Measurements from ENCODE around the gene GON4L. TPM values are rescaled to one million over a fixed set of nuclear protein-coding genes. Genes with fewer than 3 reads are reported as not detected.
"Not testable (repeated sequence)": the region's sequence is repeated elsewhere in the genome, so short reads cannot be mapped to it uniquely, and the experiment has no call there.

GON4L gene
- total RNA-seq, 4 donors from 2014 or later: 24.9 to 43.9 (median 33.6) TPM

- H3K4me3 ChIP-seq (ENCODE audit: low read depth, poor library complexity, severe bottlenecking): no peak overlapping the region
- TF ChIP-seq CTCF (IDR thresholded peaks at IDR 0.05) (no peak), POLR2A (IDR thresholded peaks at IDR 0.05) (no peak)
- intact Hi-C loops (cut with DNase I; ENCODE audit: low total_unique reads): no loop called here
- no peak for DNase-seq (ENCODE audit: low spot score in 2 of 2)
Observed at GRCh38 chr1:155801149-155801548, 55.9 kb downstream of the GON4L start.

- DNase-seq (ENCODE audit: low spot score in 2 of 2); H3K4me3 ChIP-seq (ENCODE audit: low read depth, poor library complexity, severe bottlenecking); intact Hi-C loops (cut with DNase I; ENCODE audit: low total_unique reads): not testable (repeated sequence)
- 94 to 99% methylated on average over 4 of the region's 4 CpGs for WGBS, 2 donors
Observed at GRCh38 chr1:155795618-155796017, 61.4 kb downstream of the GON4L start.

- TF ChIP-seq POLR2A (IDR thresholded peaks at IDR 0.05) (no peak), CTCF (IDR thresholded peaks at IDR 0.05) (no peak)
- intact Hi-C loops (cut with DNase I; ENCODE audit: low total_unique reads): no loop called here
- DNase-seq (ENCODE audit: low spot score in 2 of 2): no peak
- WGBS, 2 donors: 91% methylated on average over 4 of the region's 4 CpGs
- H3K4me3 ChIP-seq (ENCODE audit: low read depth, poor library complexity, severe bottlenecking): no peak overlapping the region
Observed at GRCh38 chr1:155794605-155795245, 62.3 kb downstream of the GON4L start.

GRCh38 chr1:155793213-155793612, 63.8 kb downstream of the GON4L start:
- WGBS, 2 donors: 74 to 81% methylated on average over 1 of the region's 1 CpG
- no peak for TF ChIP-seq POLR2A (IDR thresholded peaks at IDR 0.05)
- TF ChIP-seq CTCF (IDR thresholded peaks at IDR 0.05): no peak
- intact Hi-C loops (cut with DNase I; ENCODE audit: low total_unique reads): no loop called here
- no peak overlapping the region for H3K4me3 ChIP-seq (ENCODE audit: low read depth, poor library complexity, severe bottlenecking)
- DNase-seq (ENCODE audit: low spot score in 2 of 2): no peak

- DNase-seq (ENCODE audit: low spot score in 2 of 2): no peak
- WGBS, 2 donors: 94 to 95% methylated on average over 3 of the region's 3 CpGs
- intact Hi-C loops (cut with DNase I; ENCODE audit: low total_unique reads): no loop called here
- TF ChIP-seq POLR2A (IDR thresholded peaks at IDR 0.05): no peak
- TF ChIP-seq CTCF (IDR thresholded peaks at IDR 0.05): no peak
- no peak overlapping the region for H3K4me3 ChIP-seq (ENCODE audit: low read depth, poor library complexity, severe bottlenecking)
Observed at GRCh38 chr1:155777582-155777981, 79.4 kb downstream of the GON4L start.

- 86 to 93% methylated on average over 4 of the region's 4 CpGs for WGBS, 2 donors
- TF ChIP-seq POLR2A (IDR thresholded peaks at IDR 0.05) (no peak), CTCF (IDR thresholded peaks at IDR 0.05) (no peak)
- peak in 1 of 2 donors; percentile 61 for DNase-seq (ENCODE audit: low spot score in 2 of 2)
- intact Hi-C loops (cut with DNase I; ENCODE audit: low total_unique reads): no loop called here
- no peak overlapping the region for H3K4me3 ChIP-seq (ENCODE audit: low read depth, poor library complexity, severe bottlenecking)
Observed at GRCh38 chr1:155776414-155776813, 80.6 kb downstream of the GON4L start.
